Stomach smooth muscle (tissue), 2 donors: Measurements from ENCODE around the gene ACHE.

ENCODE experiments used
- H3K27ac ChIP-seq: one replicate; pipeline ENCODE4 v1.7.0; 2013; ENCODE audit warnings: mild to moderate bottlenecking, low read length, inconsistent platforms
- H3K27me3 ChIP-seq, 2 donors: one replicate each; pipeline ENCODE4 v1.7.0; 2013; ENCODE audit warnings: low read length in 2 of 2; ENCODE audit not compliant: insufficient read depth in 2 of 2, control insufficient read depth in 1 of 2
- H3K36me3 ChIP-seq, 2 donors: one replicate each; pipeline ENCODE4 v1.7.0; 2013; ENCODE audit warnings: low read length in 2 of 2; ENCODE audit not compliant: control insufficient read depth in 2 of 2, insufficient read depth in 2 of 2
- H3K4me1 ChIP-seq: one replicate; pipeline ENCODE4 v1.7.0; 2013; ENCODE audit warnings: low read length; ENCODE audit not compliant: control insufficient read depth, insufficient read depth
- H3K4me3 ChIP-seq, 2 donors: one replicate each; pipeline ENCODE4 v1.7.0; 2013; ENCODE audit warnings: low read length in 2 of 2
- H3K9ac ChIP-seq, 2 donors: one replicate each; pipeline ENCODE4 v1.7.0; 2013; ENCODE audit warnings: low read length in 2 of 2, mild to moderate bottlenecking in 1 of 2
- H3K9me3 ChIP-seq, 2 donors: one replicate each; pipeline ENCODE4 v1.7.0; 2013; ENCODE audit warnings: low read length in 2 of 2; ENCODE audit not compliant: control insufficient read depth in 2 of 2
- donor health status: healthy.
- donor health status: Pancreatic carcinoma.

ACHE gene

GRCh38 chr7:100867040-100867775, 28.5 kb downstream of the ACHE start, which contains the start of gene TRIP6:
TRIP6 (plus strand) TSS chr7:100867387; CDS start chr7:100867498, 111 bp downstream.
- Histone ChIP-seq H3K27me3 (no peaks in the 10 kb centered on the region), H3K9me3 (no peaks in the 10 kb centered on the region), H3K36me3 (peaks cover 8 to 22% of the 10 kb centered on the region in 2 donors), H3K4me1 (peaks cover 37% of the 10 kb centered on the region), H3K27ac (peak within 1 kb of the TSS; percentile 96), H3K9ac (peak within 1 kb of the TSS; percentile 98 to 99), H3K4me3 (peak within 1 kb of the TSS; percentile 81 to 88)

- peak overlapping the region; percentile 81 to 88 for H3K4me3 ChIP-seq
- H3K36me3 ChIP-seq, result peaks cover 6 to 20% of the 10 kb centered on the region in 2 donors
- peak overlapping the region; percentile 98 to 99 for H3K9ac ChIP-seq
- no peaks in the 10 kb centered on the region for H3K27me3 ChIP-seq
- H3K4me1 ChIP-seq, result peaks cover 37% of the 10 kb centered on the region
- peak overlapping the region; percentile 96 for H3K27ac ChIP-seq
- no peaks in the 10 kb centered on the region for H3K9me3 ChIP-seq
Measured at GRCh38 chr7:100866729-100867039, 29.0 kb downstream of the ACHE start.

GRCh38 chr7:100865938-100866728, 29.6 kb downstream of the ACHE start:
- peaks cover 37% of the 10 kb centered on the region for H3K4me1 ChIP-seq
- peaks cover 6 to 19% of the 10 kb centered on the region in 2 donors for H3K36me3 ChIP-seq
- peak overlapping the region; percentile 98 to 99 for H3K9ac ChIP-seq
- no peaks in the 10 kb centered on the region for H3K9me3 ChIP-seq
- H3K27me3 ChIP-seq, result no peaks in the 10 kb centered on the region
- peak overlapping the region; percentile 81 to 88 for H3K4me3 ChIP-seq
- H3K27ac ChIP-seq, result peak overlapping the region; percentile 96

- Histone ChIP-seq H3K36me3 (peaks cover 1 to 20% of the 10 kb centered on the region in 2 donors), H3K9me3 (no peaks in the 10 kb centered on the region), H3K27ac (peak overlapping the region; percentile 96), H3K4me3 (no peak overlapping the region), H3K9ac (no peak overlapping the region), H3K27me3 (no peaks in the 10 kb centered on the region), H3K4me1 (peaks cover 37% of the 10 kb centered on the region)
Measured at GRCh38 chr7:100865372-100865911, 30.2 kb downstream of the ACHE start.

- Histone ChIP-seq H3K4me3 (no peak overlapping the region), H3K9ac (no peak overlapping the region), H3K27ac (no peak overlapping the region), H3K27me3 (no peaks in the 10 kb centered on the region), H3K4me1 (peaks cover 37% of the 10 kb centered on the region), H3K36me3 (peaks cover 0 to 22% of the 10 kb centered on the region in 2 donors), H3K9me3 (no peaks in the 10 kb centered on the region)
Measured at GRCh38 chr7:100864263-100864845, 31.3 kb downstream of the ACHE start.

- Histone ChIP-seq H3K27me3 (no peaks in the 10 kb centered on the region), H3K4me3 (no peak overlapping the region), H3K9ac (no peak overlapping the region), H3K36me3 (peaks cover 0 to 26% of the 10 kb centered on the region in 2 donors), H3K9me3 (no peaks in the 10 kb centered on the region), H3K27ac (no peak overlapping the region), H3K4me1 (peaks cover 29% of the 10 kb centered on the region)
Measured at GRCh38 chr7:100863406-100863950, 32.2 kb downstream of the ACHE start.

GRCh38 chr7:100861616-100861985, 34.1 kb downstream of the ACHE start:
- Histone ChIP-seq H3K9me3 (no peaks in the 10 kb centered on the region), H3K9ac (no peak overlapping the region), H3K27ac (no peak overlapping the region), H3K27me3 (no peaks in the 10 kb centered on the region), H3K36me3 (peaks cover 0 to 26% of the 10 kb centered on the region in 2 donors), H3K4me3 (no peak overlapping the region), H3K4me1 (peaks cover 12% of the 10 kb centered on the region)

GRCh38 chr7:100860702-100861615, 34.7 kb downstream of the ACHE start:
- no peak overlapping the region for H3K4me3 ChIP-seq
- H3K4me1 ChIP-seq, result peaks cover 6% of the 10 kb centered on the region
- H3K9me3 ChIP-seq, result no peaks in the 10 kb centered on the region
- peaks cover 0 to 26% of the 10 kb centered on the region in 2 donors for H3K36me3 ChIP-seq
- no peak overlapping the region for H3K27ac ChIP-seq
- H3K27me3 ChIP-seq, result no peaks in the 10 kb centered on the region
- H3K9ac ChIP-seq, result no peak overlapping the region

- Histone ChIP-seq H3K9me3 (no peaks in the 10 kb centered on the region), H3K4me1 (no peaks in the 10 kb centered on the region), H3K27me3 (no peaks in the 10 kb centered on the region), H3K9ac (no peak overlapping the region), H3K36me3 (peaks cover 5 to 26% of the 10 kb centered on the region in 2 donors), H3K27ac (no peak overlapping the region), H3K4me3 (no peak overlapping the region)
Measured at GRCh38 chr7:100859856-100860255, 35.8 kb downstream of the ACHE start.
